GM23338 (cell line): Measurements from ENCODE around the gene BAIAP2. TPM values are rescaled to one million over a fixed set of nuclear protein-coding genes. Genes with fewer than 3 reads are reported as not detected.

Experiments used
- ATAC-seq: fragments of 200-7000 bp; cut with Tn5 transposase; 3 replicates; pipeline ENCODE4 v1.9.1; 2020
- DNase-seq: peaks from one replicate; pipeline ENCODE4 v3.0.0-alpha.2; 2015; ENCODE audit warnings: low spot score
- H2AFZ ChIP-seq: fragments of 200-600 bp; sonication (generic); 2 replicates; pipeline ENCODE4 v1.8.0; 2016; ENCODE audit warnings: antibody characterized with exemption, mild to moderate bottlenecking, moderate library complexity
- H3F3A ChIP-seq: fragments of 200-600 bp; sonication (generic); replicated peaks from 2 replicates; pipeline ENCODE4 v1.8.0; 2017; ENCODE audit warnings: antibody characterized with exemption, mixed run types, low read depth
- H3K27ac ChIP-seq: fragments of 200-600 bp; sonication (generic); 2 replicates; pipeline ENCODE4 v1.6.1; 2016; ENCODE audit warnings: low read depth
- H3K27me3 ChIP-seq: fragments of 200-600 bp; sonication (generic); 2 replicates; pipeline ENCODE4 v1.8.0; 2016; ENCODE audit warnings: mild to moderate bottlenecking, mixed run types, moderate library complexity; ENCODE audit not compliant: insufficient read depth
- H3K36me3 ChIP-seq: fragments of 200-600 bp; sonication (generic); 2 replicates; pipeline ENCODE4 v1.8.0; 2016; ENCODE audit warnings: mild to moderate bottlenecking; ENCODE audit not compliant: insufficient read depth
- H3K4me1 ChIP-seq: fragments of 200-600 bp; sonication (generic); 2 replicates; pipeline ENCODE4 v1.8.0; 2016; ENCODE audit warnings: mild to moderate bottlenecking, moderate library complexity; ENCODE audit not compliant: insufficient read depth
- H3K4me2 ChIP-seq: fragments of 200-600 bp; sonication (generic); 2 replicates; pipeline ENCODE4 v1.7.1; 2017; ENCODE audit warnings: mixed run types
- H3K4me3 ChIP-seq: fragments of 200-600 bp; sonication (generic); 2 replicates; pipeline ENCODE4 v1.6.1; 2016; ENCODE audit warnings: mixed run types
- H3K79me2 ChIP-seq: fragments of 200-600 bp; sonication (generic); replicated peaks from 2 replicates; pipeline ENCODE4 v1.8.0; 2017; ENCODE audit warnings: mild to moderate bottlenecking; ENCODE audit not compliant: insufficient read depth
- H3K9me2 ChIP-seq: fragments of 200-600 bp; sonication (generic); 2 replicates; pipeline ENCODE4 v1.8.0; 2017; ENCODE audit not compliant: insufficient read depth
- H4K20me1 ChIP-seq: fragments of 200-600 bp; sonication (generic); replicated peaks from 2 replicates; pipeline ENCODE4 v1.8.0; 2017; ENCODE audit warnings: mild to moderate bottlenecking; ENCODE audit not compliant: insufficient read depth
- H3K27ac Mint-ChIP-seq: 2 replicates; pipeline ENCODE4 v1.8.0; 2020; ENCODE audit warnings: inconsistent platforms, mild to moderate bottlenecking, moderate library complexity, mixed read lengths
- H3K27me3 Mint-ChIP-seq: 3 replicates; pipeline ENCODE4 v1.8.0; 2022; ENCODE audit warnings: low read depth, mild to moderate bottlenecking, moderate library complexity, mixed read lengths, inconsistent platforms; ENCODE audit not compliant: insufficient read depth, poor library complexity
- H3K36me3 Mint-ChIP-seq: 3 replicates; pipeline ENCODE4 v1.8.0; 2021; ENCODE audit warnings: low read depth, mild to moderate bottlenecking, inconsistent platforms, moderate library complexity, mixed read lengths
- H3K4me1 Mint-ChIP-seq: 3 replicates; pipeline ENCODE4 v1.8.0; 2020; ENCODE audit warnings: mild to moderate bottlenecking, inconsistent platforms, mixed read lengths
- H3K4me3 Mint-ChIP-seq: 3 replicates; pipeline ENCODE4 v1.8.0; 2021; ENCODE audit warnings: moderate library complexity, mild to moderate bottlenecking, inconsistent platforms, mixed read lengths
- H3K9me3 Mint-ChIP-seq: 3 replicates; pipeline ENCODE4 v1.8.0; 2020; ENCODE audit warnings: moderate library complexity, mild to moderate bottlenecking, inconsistent platforms, mixed read lengths
- CREB1 ChIP-seq: fragments of 250-450 bp; sonication (Bioruptor Pico); IDR thresholded peaks from 2 replicates; pipeline ENCODE4 v1.5.0; 2020; ENCODE audit warnings: low read depth, mild to moderate bottlenecking, moderate library complexity
- CTCF ChIP-seq, 2 experiments: fragments of 200-600 bp in 1 of 2; sonication (generic) in 1 of 2; conservative IDR thresholded peaks; 2 replicates each; pipeline versions ENCODE4 v1.5.1 to v1.6.1; 2016 to 2017; ENCODE audit warnings: antibody characterized with exemption in 2 of 2, low read depth in 2 of 2, mild to moderate bottlenecking in 2 of 2, moderate library complexity in 1 of 2
- ETS1 ChIP-seq: IDR thresholded peaks from 2 replicates; pipeline ENCODE4 v1.6.1; 2016; ENCODE audit warnings: antibody characterized with exemption
- EZH2 ChIP-seq: fragments of 200-600 bp; sonication (generic); IDR thresholded peaks from one replicate; pipeline ENCODE4 v1.8.0; 2017; ENCODE audit warnings: antibody characterized with exemption, mild to moderate bottlenecking, low read depth; ENCODE audit not compliant: unreplicated experiment
- EZH2phosphoT487 ChIP-seq: fragments of 200-600 bp; sonication (generic); IDR thresholded peaks from one replicate; pipeline ENCODE4 v1.8.1; 2018; ENCODE audit warnings: antibody characterized with exemption; ENCODE audit not compliant: unreplicated experiment
- JUNB ChIP-seq: IDR thresholded peaks from one replicate; pipeline ENCODE4 v1.6.1; 2016; ENCODE audit warnings: antibody characterized with exemption; ENCODE audit not compliant: unreplicated experiment
- NANOG ChIP-seq: IDR thresholded peaks from 2 replicates; pipeline ENCODE4 v1.6.1; 2016; ENCODE audit warnings: antibody characterized with exemption, borderline replicate concordance
- POLR2AphosphoS5 ChIP-seq: IDR thresholded peaks from 2 replicates; pipeline ENCODE4 v1.6.1; 2016; ENCODE audit warnings: antibody characterized with exemption, low read depth
- REST ChIP-seq: IDR thresholded peaks from one replicate; pipeline ENCODE4 v1.6.1; 2018; ENCODE audit warnings: antibody characterized with exemption; ENCODE audit not compliant: unreplicated experiment
- STAT1 ChIP-seq: IDR thresholded peaks from one replicate; pipeline ENCODE4 v1.6.1; 2016; ENCODE audit warnings: antibody characterized with exemption; ENCODE audit not compliant: unreplicated experiment
- ZNF114 ChIP-seq: fragments of 250-450 bp; sonication (Bioruptor Pico); IDR thresholded peaks from 2 replicates; pipeline ENCODE4 v1.5.0; 2020; ENCODE audit warnings: mild to moderate bottlenecking, moderate library complexity
- ZNF331 ChIP-seq: fragments of 250-450 bp; sonication (Bioruptor Pico); IDR thresholded peaks from 2 replicates; pipeline ENCODE4 v1.5.0; 2020; ENCODE audit warnings: low read depth, mild to moderate bottlenecking, moderate library complexity
- ZNF462 ChIP-seq: fragments of 250-450 bp; sonication (Bioruptor Pico); IDR thresholded peaks from 2 replicates; pipeline ENCODE4 v1.5.0; 2020; ENCODE audit warnings: mild to moderate bottlenecking, moderate library complexity
- polyA plus RNA-seq: library from polyadenylated mRNA; unstranded; fragments of >200 nt; fragmentation: Nextera tagmentation; extraction: Ambion mirVana; gene quantifications from 2 replicates; pipeline ENCODE4 v1.2.1, GENCODE V29; 2016
- total RNA-seq: library from RNA; depleted of rRNA; stranded (reverse); fragments of >200 nt; shearing (Covaris generic); gene quantifications from 2 replicates; pipeline ENCODE4 v1.2.3, GENCODE V29; 2014

Gene BAIAP2
- total and polyA plus RNA-seq, 2 experiments from 2014 or later: 21.7 to 22.7 TPM

- Mint-ChIP-seq H3K36me3 (no peaks in the 10 kb centered on the region), H3K27ac (no peak overlapping the region), H3K4me3 (peak overlapping the region; percentile 63), H3K27me3 (peaks cover 10% of the 10 kb centered on the region), H3K9me3 (no peaks in the 10 kb centered on the region), H3K4me1 (peaks cover 3% of the 10 kb centered on the region; the same call in 2 of the 3 replicates)
- DNase-seq (peak; percentile 98), ATAC-seq (peak; percentile 50)
- peak overlapping the region; percentile 57; the same call in 1 of the 2 replicates for H3K4me2 ChIP-seq
- no peaks in the 10 kb centered on the region for H3F3A ChIP-seq
- H3K27ac ChIP-seq: no peak overlapping the region
- H3K4me1 ChIP-seq: no peaks in the 10 kb centered on the region
- peak overlapping the region; percentile 63 for H2AFZ ChIP-seq
- no peaks in the 10 kb centered on the region for H3K36me3 ChIP-seq
- no peaks in the 10 kb centered on the region for H3K9me2 ChIP-seq
- H3K27me3 ChIP-seq: no peaks in the 10 kb centered on the region
- no peaks in the 10 kb centered on the region for H3K79me2 ChIP-seq
- no peaks in the 10 kb centered on the region for H4K20me1 ChIP-seq
- no peak for TF ChIP-seq NANOG
- no peak for TF ChIP-seq JUNB
- no peak for TF ChIP-seq STAT1
- TF ChIP-seq REST: no peak
- no peak for TF ChIP-seq ZNF331 (CRISPR knock-in tag)
- TF ChIP-seq EZH2: no peak
- no peak for TF ChIP-seq ZNF462
- peak; percentile 100 for TF ChIP-seq CREB1
- TF ChIP-seq EZH2phosphoT487: no peak
- no peak; the same call in 1 of the 2 replicates for TF ChIP-seq POLR2AphosphoS5
- no peak for TF ChIP-seq ZNF114 (CRISPR knock-in tag)
- peak; percentile 61 to 72 for TF ChIP-seq CTCF (conservative IDR thresholded peaks at IDR 0.05; ENCODE audit: low read depth in 2 of 2)
- no peak for TF ChIP-seq ETS1
- peak overlapping the region; percentile 58 for H3K4me3 ChIP-seq
Observed at GRCh38 chr17:81119223-81120148, 84.5 kb downstream of the BAIAP2 start.
